HepG2 (cell line): Measurements from ENCODE around the gene MTM1.

Source experiments
- PHF21A ChIP-seq: sonication (generic); formaldehyde crosslinking; IDR thresholded peaks from 2 replicates; pipeline ENCODE4 v1.5.0; 2020; ENCODE audit warnings: mild to moderate bottlenecking, missing genetic modification reagents
- POLR2A ChIP-seq, 2 experiments: IDR thresholded peaks; 2 replicates each; pipeline ENCODE4 v1.6.1; 2011; ENCODE audit warnings: low read depth in 2 of 2, low read length in 2 of 2, mild to moderate bottlenecking in 1 of 2, moderate library complexity in 1 of 2; ENCODE audit not compliant: insufficient read depth in 1 of 2
- SMAD9 ChIP-seq: sonication (generic); formaldehyde crosslinking; IDR thresholded peaks from 2 replicates; pipeline ENCODE4 v1.5.1; 2020; ENCODE audit warnings: mild to moderate bottlenecking, missing genetic modification reagents
- THYN1 ChIP-seq: sonication (generic); formaldehyde crosslinking; IDR thresholded peaks from 2 replicates; pipeline ENCODE4 v1.8.1; 2023; ENCODE audit warnings: low read depth, mild to moderate bottlenecking, moderate library complexity, missing genetic modification reagents, borderline replicate concordance
- ZNF224 ChIP-seq: sonication (generic); formaldehyde crosslinking; IDR thresholded peaks from 2 replicates; pipeline ENCODE4 v1.5.0; 2020; ENCODE audit warnings: mild to moderate bottlenecking, missing genetic modification reagents
- ZNF569 ChIP-seq: sonication (generic); formaldehyde crosslinking; IDR thresholded peaks from 2 replicates; pipeline ENCODE4 v1.5.0; 2020; ENCODE audit warnings: mild to moderate bottlenecking, missing genetic modification reagents, moderate library complexity, borderline replicate concordance
- ZSCAN30 ChIP-seq: sonication (generic); formaldehyde crosslinking; IDR thresholded peaks from 2 replicates; pipeline ENCODE4 v1.5.0; 2020; ENCODE audit warnings: mild to moderate bottlenecking, missing genetic modification reagents
- TF ChIP-seq, protein P1 (sequence below): sonication (generic); formaldehyde crosslinking; IDR thresholded peaks from 2 replicates; pipeline ENCODE4 v1.5.0; 2020; ENCODE audit warnings: mild to moderate bottlenecking, missing genetic modification reagents, moderate library complexity
- TF ChIP-seq, protein P2 (sequence below): IDR thresholded peaks from 2 replicates; pipeline ENCODE4 v1.6.1; 2016; ENCODE audit warnings: missing compliant biosample characterization, missing genetic modification reagents, borderline replicate concordance
- TF ChIP-seq, protein P3 (sequence below): sonication (generic); formaldehyde crosslinking; IDR thresholded peaks from 2 replicates; pipeline ENCODE4 v1.4.0; 2020; ENCODE audit warnings: missing genetic modification reagents

DNA sequence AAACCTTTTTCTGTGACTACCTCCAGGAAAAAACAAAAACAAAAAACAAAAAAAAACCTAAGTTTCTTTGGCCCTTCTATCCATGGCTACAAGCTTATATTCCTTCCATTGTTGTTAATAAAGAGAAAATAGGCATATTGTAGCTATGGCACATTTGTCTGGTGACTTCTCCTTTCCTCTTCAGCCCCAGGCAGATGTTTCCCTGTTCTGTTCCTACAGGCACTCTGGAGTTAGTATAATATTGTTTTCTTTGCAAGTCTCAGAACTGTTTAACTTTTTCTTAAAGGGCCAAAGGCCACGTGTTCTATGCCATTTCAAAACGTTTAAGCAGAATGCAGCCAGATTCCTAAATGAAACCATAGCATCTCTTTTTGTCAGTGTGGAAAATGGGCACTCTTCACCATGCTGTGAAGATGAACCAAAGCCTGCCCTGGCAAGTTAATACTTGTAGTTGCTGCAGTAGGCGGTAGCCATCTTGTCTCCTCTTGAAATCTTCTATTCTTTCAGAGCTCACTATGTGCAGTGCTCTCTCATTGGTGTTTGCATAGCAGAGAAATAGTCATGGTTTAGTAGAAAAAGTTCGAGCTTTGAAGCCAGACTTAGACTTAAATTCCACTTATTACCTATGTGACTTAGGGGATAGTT lies 80.0 kb downstream of the MTM1 start:
- TF ChIP-seq, protein P1, sequence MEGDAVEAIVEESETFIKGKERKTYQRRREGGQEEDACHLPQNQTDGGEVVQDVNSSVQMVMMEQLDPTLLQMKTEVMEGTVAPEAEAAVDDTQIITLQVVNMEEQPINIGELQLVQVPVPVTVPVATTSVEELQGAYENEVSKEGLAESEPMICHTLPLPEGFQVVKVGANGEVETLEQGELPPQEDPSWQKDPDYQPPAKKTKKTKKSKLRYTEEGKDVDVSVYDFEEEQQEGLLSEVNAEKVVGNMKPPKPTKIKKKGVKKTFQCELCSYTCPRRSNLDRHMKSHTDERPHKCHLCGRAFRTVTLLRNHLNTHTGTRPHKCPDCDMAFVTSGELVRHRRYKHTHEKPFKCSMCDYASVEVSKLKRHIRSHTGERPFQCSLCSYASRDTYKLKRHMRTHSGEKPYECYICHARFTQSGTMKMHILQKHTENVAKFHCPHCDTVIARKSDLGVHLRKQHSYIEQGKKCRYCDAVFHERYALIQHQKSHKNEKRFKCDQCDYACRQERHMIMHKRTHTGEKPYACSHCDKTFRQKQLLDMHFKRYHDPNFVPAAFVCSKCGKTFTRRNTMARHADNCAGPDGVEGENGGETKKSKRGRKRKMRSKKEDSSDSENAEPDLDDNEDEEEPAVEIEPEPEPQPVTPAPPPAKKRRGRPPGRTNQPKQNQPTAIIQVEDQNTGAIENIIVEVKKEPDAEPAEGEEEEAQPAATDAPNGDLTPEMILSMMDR = no peak
- TF ChIP-seq, protein P2, sequence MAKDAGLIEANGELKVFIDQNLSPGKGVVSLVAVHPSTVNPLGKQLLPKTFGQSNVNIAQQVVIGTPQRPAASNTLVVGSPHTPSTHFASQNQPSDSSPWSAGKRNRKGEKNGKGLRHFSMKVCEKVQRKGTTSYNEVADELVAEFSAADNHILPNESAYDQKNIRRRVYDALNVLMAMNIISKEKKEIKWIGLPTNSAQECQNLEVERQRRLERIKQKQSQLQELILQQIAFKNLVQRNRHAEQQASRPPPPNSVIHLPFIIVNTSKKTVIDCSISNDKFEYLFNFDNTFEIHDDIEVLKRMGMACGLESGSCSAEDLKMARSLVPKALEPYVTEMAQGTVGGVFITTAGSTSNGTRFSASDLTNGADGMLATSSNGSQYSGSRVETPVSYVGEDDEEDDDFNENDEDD (CRISPR knock-in tag) = no peak
- TF ChIP-seq ZSCAN30 = no peak
- no peak for TF ChIP-seq POLR2A (IDR thresholded peaks at IDR 0.05; ENCODE audit: insufficient read depth in 1 of 2, low read depth in 2 of 2, low read length in 2 of 2)
- TF ChIP-seq SMAD9 = no peak
- TF ChIP-seq PHF21A (CRISPR knock-in tag) = no peak
- no peak for TF ChIP-seq ZNF224 (CRISPR knock-in tag)
- no peak for TF ChIP-seq THYN1 (CRISPR knock-in tag)
- TF ChIP-seq, protein P3, sequence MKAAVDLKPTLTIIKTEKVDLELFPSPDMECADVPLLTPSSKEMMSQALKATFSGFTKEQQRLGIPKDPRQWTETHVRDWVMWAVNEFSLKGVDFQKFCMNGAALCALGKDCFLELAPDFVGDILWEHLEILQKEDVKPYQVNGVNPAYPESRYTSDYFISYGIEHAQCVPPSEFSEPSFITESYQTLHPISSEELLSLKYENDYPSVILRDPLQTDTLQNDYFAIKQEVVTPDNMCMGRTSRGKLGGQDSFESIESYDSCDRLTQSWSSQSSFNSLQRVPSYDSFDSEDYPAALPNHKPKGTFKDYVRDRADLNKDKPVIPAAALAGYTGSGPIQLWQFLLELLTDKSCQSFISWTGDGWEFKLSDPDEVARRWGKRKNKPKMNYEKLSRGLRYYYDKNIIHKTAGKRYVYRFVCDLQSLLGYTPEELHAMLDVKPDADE (CRISPR knock-in tag) = no peak
- TF ChIP-seq ZNF569 (CRISPR knock-in tag) = no peak
